DOHH2 (cell line): Measurements from ENCODE around the gene SMG6.

Experiments used
- H3F3A ChIP-seq: fragments of 200-600 bp; sonication (generic), shearing (Covaris generic); 2 replicates; pipeline ENCODE4 v1.6.0; 2016; ENCODE audit warnings: antibody characterized with exemption, mild to moderate bottlenecking; ENCODE audit not compliant: control insufficient read depth, insufficient read depth
- H3K27ac ChIP-seq: fragments of 200-600 bp; sonication (generic); 2 replicates; pipeline ENCODE4 v1.5.1; 2014; ENCODE audit warnings: low read depth, mild to moderate bottlenecking, low read length, moderate library complexity
- H3K27me3 ChIP-seq: fragments of 200-600 bp; sonication (generic); 2 replicates; pipeline ENCODE4 v1.6.1; 2014; ENCODE audit warnings: mild to moderate bottlenecking, low read length, mixed read lengths; ENCODE audit not compliant: control insufficient read depth
- H3K36me3 ChIP-seq: fragments of 200-600 bp; sonication (generic); 2 replicates; pipeline ENCODE4 v1.6.1; 2014; ENCODE audit warnings: mild to moderate bottlenecking, low read length, moderate library complexity, mixed read lengths; ENCODE audit not compliant: control insufficient read depth
- H3K4me1 ChIP-seq: fragments of 200-600 bp; sonication (generic); 2 replicates; pipeline ENCODE4 v1.6.1; 2014; ENCODE audit warnings: mild to moderate bottlenecking, low read length, mixed read lengths; ENCODE audit not compliant: control insufficient read depth
- H3K4me2 ChIP-seq: fragments of 200-600 bp; sonication (generic); 2 replicates; pipeline ENCODE4 v1.6.0; 2014; ENCODE audit warnings: mild to moderate bottlenecking, low read length, moderate library complexity
- H3K4me3 ChIP-seq: fragments of 200-600 bp; sonication (generic); 2 replicates; pipeline ENCODE4 v1.5.1; 2014; ENCODE audit warnings: mild to moderate bottlenecking, low read length, mixed read lengths
- H3K79me2 ChIP-seq: fragments of 200-600 bp; sonication (generic); 2 replicates; pipeline ENCODE4 v1.6.1; 2014; ENCODE audit warnings: mild to moderate bottlenecking, low read length, mixed read lengths; ENCODE audit not compliant: control insufficient read depth
- H3K9me2 ChIP-seq: fragments of 200-600 bp; sonication (generic); replicated peaks from 2 replicates; pipeline ENCODE4 v1.6.1; 2014; ENCODE audit warnings: mild to moderate bottlenecking, low read length, mixed read lengths; ENCODE audit not compliant: control insufficient read depth
- H3K9me3 ChIP-seq: fragments of 200-600 bp; sonication (generic); 2 replicates; pipeline ENCODE4 v1.6.1; 2014; ENCODE audit warnings: antibody characterized with exemption, low read length, mixed read lengths; ENCODE audit not compliant: control insufficient read depth, insufficient read depth
- H4K20me1 ChIP-seq: fragments of 200-600 bp; sonication (generic); 2 replicates; pipeline ENCODE4 v1.6.0; 2014; ENCODE audit warnings: low read depth, mild to moderate bottlenecking, antibody characterized with exemption, low read length, moderate library complexity; ENCODE audit not compliant: control insufficient read depth, insufficient read depth
- CTCF ChIP-seq: fragments of 200-600 bp; sonication (generic); IDR thresholded peaks from one replicate; pipeline ENCODE4 v1.5.1; 2014; ENCODE audit warnings: antibody characterized with exemption, mild to moderate bottlenecking, low read depth, low read length; ENCODE audit not compliant: poor library complexity, severe bottlenecking
- EZH2phosphoT487 ChIP-seq: fragments of 200-600 bp; sonication (generic); IDR thresholded peaks from 2 replicates; pipeline ENCODE4 v1.6.1; 2017; ENCODE audit warnings: borderline replicate concordance, mild to moderate bottlenecking, antibody characterized with exemption, low read length, moderate library complexity, mixed read lengths

Gene SMG6

GRCh38 chr17:2107506-2107905, 196.1 kb downstream of the SMG6 start:
- Histone ChIP-seq H3K79me2 (no peaks in the 10 kb centered on the region), H3K9me3 (no peaks in the 10 kb centered on the region), H3F3A (no peaks in the 10 kb centered on the region), H3K4me2 (no peak overlapping the region), H3K27me3 (no peaks in the 10 kb centered on the region), H4K20me1 (no peaks in the 10 kb centered on the region), H3K4me3 (no peak overlapping the region), H3K36me3 (no peaks in the 10 kb centered on the region), H3K27ac (no peak overlapping the region), H3K4me1 (peaks cover 17% of the 10 kb centered on the region), H3K9me2 (no peaks in the 10 kb centered on the region)
- no peak for TF ChIP-seq EZH2phosphoT487
- TF ChIP-seq CTCF = no peak

- H3K4me2 ChIP-seq = no peak overlapping the region
- no peaks in the 10 kb centered on the region for H3K9me2 ChIP-seq
These were observed 196.5 kb downstream of the SMG6 start for GRCh38 chr17:2107050-2107449.

GRCh38 chr17:2106308-2106955, 197.2 kb downstream of the SMG6 start:
- TF ChIP-seq EZH2phosphoT487 (no peak), CTCF (no peak)
- Histone ChIP-seq H3K4me2 (no peak overlapping the region), H3K9me2 (no peaks in the 10 kb centered on the region), H3F3A (no peaks in the 10 kb centered on the region), H3K4me1 (peaks cover 17% of the 10 kb centered on the region), H3K27me3 (no peaks in the 10 kb centered on the region), H3K9me3 (no peaks in the 10 kb centered on the region), H3K36me3 (no peaks in the 10 kb centered on the region), H3K4me3 (no peak overlapping the region), H3K79me2 (no peaks in the 10 kb centered on the region), H4K20me1 (no peaks in the 10 kb centered on the region), H3K27ac (no peak overlapping the region)

More at GRCh38 chr17:2107050-2107449, 196.5 kb downstream of the SMG6 start:
- H3K36me3 ChIP-seq = no peaks in the 10 kb centered on the region
- H3K27ac ChIP-seq = no peak overlapping the region
- H3K27me3 ChIP-seq = no peaks in the 10 kb centered on the region
- H3F3A ChIP-seq = no peaks in the 10 kb centered on the region
- no peak overlapping the region for H3K4me3 ChIP-seq
- H4K20me1 ChIP-seq = no peaks in the 10 kb centered on the region
- no peaks in the 10 kb centered on the region for H3K9me3 ChIP-seq
- H3K79me2 ChIP-seq = no peaks in the 10 kb centered on the region
- peaks cover 17% of the 10 kb centered on the region for H3K4me1 ChIP-seq
- TF ChIP-seq CTCF (no peak), EZH2phosphoT487 (no peak)
